Thyroid gland (tissue), 4 donors: ENCODE measurements around the gene SIRT4.

Experiments
- CTCF ChIP-seq, 6 experiments: fragments of 200-600 bp in 3 of 6; fragments of 450-650 bp in 3 of 6; sonication (generic) in 3 of 6; IDR thresholded peaks; one replicate each; pipeline ENCODE4 v1.5.1; 2016 to 2019; ENCODE audit warnings: antibody characterized with exemption in 6 of 6, mild to moderate bottlenecking in 2 of 6, inconsistent platforms in 1 of 6, moderate library complexity in 1 of 6
- POLR2A ChIP-seq, 2 donors: fragments of 450-650 bp; IDR thresholded peaks; one replicate each; pipeline ENCODE4 v1.6.1; 2017; ENCODE audit warnings: antibody characterized with exemption in 2 of 2, mild to moderate bottlenecking in 2 of 2, moderate library complexity in 1 of 2

DNA sequence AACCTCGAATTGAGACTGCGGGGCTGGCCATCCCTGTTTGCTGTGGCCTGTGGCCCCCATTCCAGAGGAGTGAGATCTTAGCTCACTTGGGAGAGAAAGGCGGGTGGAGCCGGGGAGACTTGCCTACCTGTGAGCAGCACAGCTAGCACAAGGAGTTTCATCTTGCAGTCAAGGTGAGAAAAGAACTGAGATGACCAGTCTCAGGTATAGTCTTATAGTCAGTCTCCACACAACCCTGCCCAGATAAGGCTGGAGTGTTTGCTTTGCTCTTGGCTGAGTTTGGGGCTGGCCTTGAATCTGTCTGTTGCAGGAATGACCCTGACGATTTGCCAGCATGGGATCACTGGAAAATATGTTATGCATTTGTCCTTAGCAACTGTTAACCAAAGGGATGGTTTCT, 25.5 kb downstream of the SIRT4 start, which contains the start of gene PLA2G1B:
- TF ChIP-seq CTCF (IDR thresholded peaks at IDR 0.05) (no peak), POLR2A (IDR thresholded peaks at IDR 0.05) (no peak)
